ENCODE data around the gene MAB21L4.

Gene MAB21L4

GRCh38 chr2:240892925-240893324 lies 3.0 kb downstream of the MAB21L4 start:
- no peak for DNase-seq

- DNase-seq = no peak
Observed at GRCh38 chr2:240892356-240892755, 3.6 kb downstream of the MAB21L4 start.

GRCh38 chr2:240891492-240892340 lies 4.2 kb downstream of the MAB21L4 start:
- no peak for DNase-seq

DNA sequence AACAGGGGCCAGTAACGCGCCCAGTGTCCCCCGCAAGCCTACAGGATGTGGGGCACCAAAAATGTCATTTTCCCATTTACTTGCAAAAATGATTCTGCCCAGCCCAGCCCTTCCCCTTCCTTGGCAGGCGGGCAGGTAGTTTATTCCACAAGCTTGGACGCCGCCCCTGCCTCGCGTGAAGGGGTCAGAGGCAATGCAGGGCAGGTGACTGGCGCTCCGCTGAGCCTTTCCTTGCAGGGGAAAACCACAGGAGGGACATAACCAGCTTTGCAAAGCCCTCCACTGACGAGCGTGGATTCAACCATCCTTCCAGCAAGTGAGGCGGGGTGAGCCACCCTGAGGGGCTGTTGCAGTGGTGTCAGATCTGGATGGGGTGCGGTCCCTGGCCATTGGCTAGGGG lies 5.3 kb downstream of the MAB21L4 start:
- no peak for DNase-seq

DNA sequence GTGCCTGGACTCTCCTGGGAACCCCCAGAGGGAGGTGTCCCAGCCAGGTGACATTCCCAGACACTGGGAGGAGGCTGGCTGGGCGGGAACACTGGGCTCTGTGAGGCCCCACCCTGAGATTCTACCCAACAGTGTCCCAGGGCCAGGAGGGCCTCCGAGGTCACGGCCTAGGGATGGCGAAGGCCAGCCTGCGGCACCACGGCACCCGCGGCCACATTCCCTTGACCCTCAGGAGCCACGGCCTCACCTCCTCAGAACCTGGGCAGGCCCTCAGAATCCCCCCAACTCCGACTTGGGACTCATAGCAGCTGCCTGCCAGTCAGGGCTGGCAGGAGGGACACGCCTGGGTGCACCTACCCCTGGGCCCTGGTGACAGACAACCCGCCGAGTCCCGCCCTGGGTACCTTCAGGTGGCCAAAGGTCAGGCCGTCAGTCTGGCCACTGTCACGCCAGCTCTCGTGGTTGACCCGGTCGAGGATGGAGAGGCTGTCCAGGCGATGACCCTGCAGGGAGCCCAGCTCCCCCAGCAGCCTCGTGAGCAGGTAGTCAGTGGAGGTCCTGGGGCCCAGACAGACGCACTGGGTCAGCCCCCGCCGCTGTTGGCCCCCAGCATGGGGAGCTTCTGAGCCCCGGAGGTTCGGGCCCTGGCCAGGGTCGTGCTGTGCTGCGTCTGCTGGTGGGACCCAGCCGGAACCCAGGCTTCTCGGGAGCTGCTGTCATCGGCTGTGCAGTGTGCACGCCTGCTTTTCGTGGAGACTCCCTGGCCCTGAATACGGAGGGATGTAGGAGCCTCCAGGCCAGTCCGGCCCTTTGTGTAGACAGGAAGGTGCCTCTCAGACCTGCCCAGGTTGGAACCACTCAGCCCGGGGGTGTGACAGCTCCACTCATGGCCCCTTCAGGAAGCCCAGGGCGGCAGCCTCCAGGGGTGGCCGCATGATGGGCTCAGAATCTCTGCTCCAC lies 6.1 kb downstream of the MAB21L4 start:
- no peak for DNase-seq

DNA sequence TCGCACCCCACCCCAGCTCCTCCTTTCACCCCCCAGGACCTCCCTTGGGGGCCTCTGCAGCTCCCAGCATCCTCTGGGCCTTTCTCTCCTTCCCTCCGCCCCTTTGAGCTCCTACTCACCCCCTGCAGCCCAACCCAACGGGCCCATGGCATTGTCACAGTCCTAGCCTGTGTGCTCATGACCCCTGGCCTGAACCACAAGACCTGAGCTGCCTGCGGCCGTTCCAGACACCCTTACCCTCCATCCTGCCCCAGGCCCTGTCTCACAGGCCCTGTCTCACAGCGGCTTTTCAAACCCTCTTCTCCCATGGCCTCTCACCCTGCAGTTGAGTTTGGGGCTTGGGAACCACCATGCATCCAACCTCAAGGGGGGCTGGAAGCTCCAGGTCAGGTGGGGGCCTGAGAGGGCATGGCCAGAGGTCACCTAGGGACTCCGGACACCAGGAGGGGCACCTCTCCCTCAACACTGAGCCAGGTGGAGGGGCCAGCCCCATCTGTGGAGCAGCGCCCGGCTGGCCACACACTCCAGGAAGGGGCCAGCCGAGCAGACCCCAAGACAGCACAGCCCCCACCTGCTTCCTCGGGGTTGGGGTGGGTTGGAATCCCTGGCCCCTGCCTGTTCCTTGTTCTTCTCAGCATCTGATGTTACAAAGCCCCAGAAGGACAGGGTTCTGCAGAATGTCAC lies 6.9 kb downstream of the MAB21L4 start:
- DNase-seq = no peak

DNA sequence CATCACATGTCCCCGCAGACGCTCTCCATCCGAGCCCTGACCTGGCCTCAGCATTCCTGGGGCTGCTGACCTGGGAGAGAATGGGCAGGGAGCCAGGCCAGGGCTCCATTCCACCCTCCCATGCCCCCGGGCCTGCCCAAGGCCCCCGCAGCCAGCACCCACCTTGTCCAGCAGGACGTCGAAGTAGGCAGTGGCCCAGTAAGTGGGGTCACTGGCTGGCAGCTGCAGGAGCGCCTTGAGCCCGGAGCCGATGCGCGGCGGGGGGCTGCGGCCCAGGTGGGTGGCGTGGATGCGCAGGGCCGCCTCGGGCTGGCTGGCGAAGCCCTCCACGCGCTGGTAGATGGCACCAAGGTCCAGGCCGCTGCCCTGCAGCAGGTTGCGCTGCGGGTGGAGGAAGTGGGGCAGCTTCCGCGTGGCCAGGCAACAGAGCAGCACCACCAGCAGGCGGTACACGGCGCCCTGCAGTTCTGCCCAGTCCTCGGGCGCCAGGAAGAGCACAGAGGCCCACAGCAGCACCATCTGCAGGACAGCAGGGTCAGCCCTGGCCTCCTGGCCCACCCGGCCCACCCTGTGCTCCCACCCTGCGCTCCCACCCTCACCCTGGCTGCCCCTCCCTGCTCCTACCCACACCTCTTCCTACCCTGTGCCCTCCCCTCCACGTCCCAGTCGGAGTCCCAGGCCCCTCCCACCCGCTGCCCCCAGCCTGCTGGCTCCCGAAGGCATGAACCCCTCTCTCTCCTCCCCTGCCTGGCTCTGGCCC lies 7.6 kb downstream of the MAB21L4 start:
- DNase-seq = no peak

DNA sequence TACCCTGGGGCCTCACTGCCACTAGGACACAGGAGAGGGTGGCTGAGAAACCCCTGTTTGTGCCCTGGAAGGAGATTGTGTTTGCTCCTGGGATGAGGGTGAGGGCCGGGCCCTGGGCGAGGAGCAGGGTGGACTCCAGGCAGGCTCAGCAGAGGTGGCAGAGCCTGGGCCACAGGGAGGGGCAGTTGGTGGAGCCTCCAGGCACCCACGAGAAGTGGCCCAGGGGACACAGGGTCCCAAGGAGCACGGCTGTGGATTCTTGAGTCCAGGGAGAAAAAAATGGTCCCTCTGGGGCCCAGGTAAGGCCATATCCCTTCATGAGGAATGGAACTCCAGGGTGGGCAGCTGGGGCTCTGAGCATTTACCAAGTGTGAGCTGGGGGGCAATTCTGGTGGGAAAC lies 8.3 kb downstream of the MAB21L4 start:
- DNase-seq = no peak

DNA sequence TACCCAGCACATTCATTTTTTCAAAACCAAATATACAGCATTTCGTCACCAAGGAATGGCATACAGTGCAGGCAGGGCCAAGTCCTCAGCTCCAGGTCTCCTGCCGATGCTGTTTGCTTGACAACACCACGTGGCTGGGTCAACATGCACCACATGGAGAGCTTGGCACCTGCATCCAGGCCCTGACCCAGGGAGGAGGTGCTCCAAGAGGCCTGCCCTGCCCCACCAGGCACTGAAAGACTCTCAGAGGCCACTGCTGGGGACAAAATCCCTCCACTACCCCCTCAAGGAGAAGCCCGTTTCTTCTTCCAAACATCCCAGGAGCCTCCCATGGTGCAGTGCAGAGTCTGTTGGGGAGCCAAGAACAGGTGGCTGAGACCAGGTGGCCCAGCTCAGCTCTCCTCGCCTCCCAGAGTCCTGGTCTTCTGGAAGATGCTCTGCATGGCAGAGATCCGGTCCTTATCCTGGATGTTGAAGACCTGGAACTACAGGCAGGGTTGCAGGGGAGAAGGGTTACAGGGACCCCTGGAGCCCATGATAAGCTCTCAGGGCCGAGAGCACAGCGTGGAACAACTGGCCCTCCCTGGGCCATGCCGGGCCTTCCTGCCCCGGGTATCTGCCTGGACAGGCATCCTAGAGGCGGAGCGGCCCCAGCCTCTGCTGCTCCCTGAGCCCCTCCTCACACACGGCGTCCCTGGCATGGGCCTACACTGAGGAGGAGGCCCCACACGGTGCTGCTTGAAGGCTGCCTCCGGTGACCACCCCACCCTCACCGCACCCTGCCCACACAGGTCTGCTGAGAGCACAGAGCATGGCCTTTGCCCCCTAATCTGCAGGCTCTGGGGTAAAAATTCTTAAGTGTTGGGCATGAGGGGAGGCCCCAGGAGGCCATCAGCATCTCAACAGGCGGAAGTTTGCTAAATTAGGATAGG lies 9.0 kb downstream of the MAB21L4 start:
- DNase-seq = no peak

GRCh38 chr2:240886023-240886565 lies 9.9 kb downstream of the MAB21L4 start:
- no peak for DNase-seq

- no peak for DNase-seq
Observed at GRCh38 chr2:240885566-240885965, 10.4 kb downstream of the MAB21L4 start.

DNA sequence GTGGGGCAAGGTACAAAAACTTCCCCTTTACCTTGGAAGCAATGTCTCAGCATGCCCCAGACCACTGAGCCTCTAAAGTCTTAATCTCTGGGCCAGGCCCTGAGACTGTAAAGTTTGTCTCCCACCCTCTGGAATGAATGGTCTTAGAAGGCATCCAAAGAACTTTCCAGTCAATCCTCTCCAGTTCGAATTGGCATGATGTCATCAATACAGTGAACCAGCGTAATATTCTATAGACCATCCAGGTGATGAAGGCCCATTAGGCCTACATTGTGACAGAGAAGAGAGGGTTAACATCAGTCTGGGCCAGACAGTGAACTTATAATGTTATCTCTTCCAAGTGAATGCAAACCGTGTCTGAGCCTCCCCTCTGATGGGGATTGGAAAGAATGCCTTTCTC lies 11.2 kb downstream of the MAB21L4 start:
- no peak for DNase-seq

DNA sequence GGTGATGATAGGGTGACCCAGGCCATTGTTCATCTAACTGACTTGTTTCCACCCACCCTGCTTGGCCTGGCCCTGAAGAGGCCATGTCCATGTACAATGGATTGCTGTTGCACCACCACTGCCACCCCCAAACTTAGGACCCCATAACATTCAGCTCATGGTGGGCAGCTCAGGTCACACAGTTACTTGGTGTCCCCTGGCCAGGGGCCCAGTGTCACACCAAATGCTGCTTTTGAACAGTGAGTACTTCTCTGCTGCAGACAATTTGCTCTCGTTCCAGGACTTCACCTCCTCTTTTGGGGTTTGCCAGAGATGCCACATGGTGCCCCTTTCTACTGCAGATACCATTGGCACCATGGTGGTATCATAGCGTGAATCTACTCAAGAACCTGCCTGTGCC lies 11.7 kb downstream of the MAB21L4 start:
- DNase-seq = no peak

GRCh38 chr2:240881913-240882312 lies 14.0 kb downstream of the MAB21L4 start:
- no peak for DNase-seq

GRCh38 chr2:240879105-240879504 lies 16.9 kb downstream of the MAB21L4 start:
- no peak for DNase-seq

- no peak for DNase-seq
Observed at GRCh38 chr2:240878341-240878936, 17.5 kb downstream of the MAB21L4 start.

DNA sequence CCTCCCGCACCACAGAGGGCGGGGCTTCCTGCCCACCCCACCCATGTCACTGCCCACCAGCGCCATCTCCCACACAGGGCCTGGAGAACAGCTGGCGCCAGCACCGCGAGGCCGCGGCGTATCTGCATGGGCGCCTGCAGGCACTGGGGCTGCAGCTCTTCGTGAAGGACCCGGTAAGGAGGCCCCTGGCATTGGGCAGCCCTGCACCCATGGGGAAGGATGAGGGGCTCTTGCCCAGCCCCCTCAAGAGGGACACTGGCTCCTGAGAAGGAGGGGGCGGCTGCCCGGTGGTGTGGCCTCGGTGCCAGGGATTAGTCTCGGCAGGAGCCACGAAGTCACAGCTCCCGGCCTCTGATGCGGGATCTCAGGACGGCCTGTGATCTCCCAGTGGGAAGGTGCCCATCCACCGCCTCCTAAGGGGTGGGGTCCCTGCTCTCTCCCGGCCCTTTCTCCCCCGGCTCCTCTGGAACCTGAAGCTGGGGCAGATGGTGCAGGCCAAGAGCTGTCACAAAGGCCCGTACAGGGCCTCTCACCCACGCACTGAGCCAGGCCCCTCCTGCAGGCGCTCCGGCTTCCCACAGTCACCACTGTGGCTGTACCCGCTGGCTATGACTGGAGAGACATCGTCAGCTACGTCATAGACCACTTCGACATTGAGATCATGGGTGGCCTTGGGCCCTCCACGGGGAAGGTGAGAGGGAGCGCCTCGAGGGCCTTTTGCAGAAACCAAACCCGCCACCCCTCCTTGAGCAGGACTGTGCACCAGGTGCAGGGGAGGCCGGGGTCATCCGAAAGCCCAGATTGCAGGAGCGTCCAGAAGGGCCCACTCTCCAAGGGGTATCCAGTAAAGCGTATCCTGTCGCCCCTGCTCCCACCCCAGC lies 18.3 kb downstream of the MAB21L4 start:
- DNase-seq = no peak

GRCh38 chr2:240876475-240877251 lies 19.3 kb downstream of the MAB21L4 start:
- DNase-seq = no peak

DNA sequence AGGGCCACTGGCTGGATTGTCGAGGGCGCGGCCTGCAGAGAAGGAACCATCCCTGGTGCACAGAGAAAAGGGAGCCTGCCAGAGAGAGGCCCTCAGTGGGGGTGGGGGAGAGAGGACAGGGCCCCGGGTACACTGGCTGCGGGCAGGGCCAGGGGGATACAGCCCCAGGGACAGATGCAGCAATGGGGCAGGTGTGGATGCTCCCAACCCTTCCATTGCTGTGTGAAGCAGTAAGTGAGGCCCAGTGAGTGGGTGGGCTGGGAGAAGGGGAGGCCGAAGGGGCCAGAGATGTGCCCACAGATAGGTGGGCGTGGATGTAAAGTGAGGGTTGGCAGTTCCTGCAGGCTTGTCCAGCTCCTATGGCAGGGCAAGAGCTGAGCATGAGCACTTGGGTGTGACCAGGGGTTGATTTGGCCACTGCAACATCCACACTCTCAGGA lies 19.9 kb downstream of the MAB21L4 start:
- no peak for DNase-seq

Data from stimulated activated CD4-positive, alpha-beta T cell treated with anti-CD3 and anti-CD28 coated beads, Interleukin-4, amount 100 ng/mL, for 1 hour (primary cell).